Hepatocyte (in vitro differentiated cells): Measurements from ENCODE around the gene RIT2.

ENCODE experiments used
- EZH2 ChIP-seq: fragments of 200-600 bp; sonication (generic); IDR thresholded peaks from 2 replicates; pipeline ENCODE4 v1.6.1; 2016; ENCODE audit warnings: antibody characterized with exemption, mild to moderate bottlenecking, borderline replicate concordance
- EZH2phosphoT487 ChIP-seq: fragments of 200-600 bp; sonication (generic); IDR thresholded peaks from one replicate; pipeline ENCODE4 v1.6.1; 2018; ENCODE audit warnings: antibody characterized with exemption, mild to moderate bottlenecking, low read depth, moderate library complexity; ENCODE audit not compliant: unreplicated experiment, severe bottlenecking
- TF ChIP-seq, protein P1 (sequence below): fragments of 200-600 bp; sonication (generic); IDR thresholded peaks from 2 replicates; pipeline ENCODE4 v1.5.1; 2016; ENCODE audit warnings: antibody characterized with exemption, mild to moderate bottlenecking; ENCODE audit not compliant: poor library complexity

DNA sequence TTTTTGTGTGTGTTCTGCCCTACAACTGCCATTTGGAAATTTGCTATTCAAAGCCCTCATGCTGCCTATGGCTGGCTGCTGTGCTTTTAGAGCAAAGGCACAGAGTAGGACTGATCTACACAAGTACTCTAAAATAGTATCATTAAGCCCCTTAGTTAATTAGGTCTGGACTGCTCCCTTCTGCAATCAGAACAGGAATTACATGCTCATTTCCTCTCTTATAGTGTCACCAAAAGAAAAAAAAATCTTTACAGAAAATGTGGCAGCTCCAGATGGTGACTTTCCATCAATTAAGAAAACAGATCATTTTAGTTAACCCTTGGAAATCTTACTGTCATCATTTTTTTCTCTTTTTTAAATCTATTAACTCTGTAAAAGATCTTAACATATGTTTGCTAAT lies 337.5 kb downstream of the RIT2 start:
- TF ChIP-seq, protein P1, sequence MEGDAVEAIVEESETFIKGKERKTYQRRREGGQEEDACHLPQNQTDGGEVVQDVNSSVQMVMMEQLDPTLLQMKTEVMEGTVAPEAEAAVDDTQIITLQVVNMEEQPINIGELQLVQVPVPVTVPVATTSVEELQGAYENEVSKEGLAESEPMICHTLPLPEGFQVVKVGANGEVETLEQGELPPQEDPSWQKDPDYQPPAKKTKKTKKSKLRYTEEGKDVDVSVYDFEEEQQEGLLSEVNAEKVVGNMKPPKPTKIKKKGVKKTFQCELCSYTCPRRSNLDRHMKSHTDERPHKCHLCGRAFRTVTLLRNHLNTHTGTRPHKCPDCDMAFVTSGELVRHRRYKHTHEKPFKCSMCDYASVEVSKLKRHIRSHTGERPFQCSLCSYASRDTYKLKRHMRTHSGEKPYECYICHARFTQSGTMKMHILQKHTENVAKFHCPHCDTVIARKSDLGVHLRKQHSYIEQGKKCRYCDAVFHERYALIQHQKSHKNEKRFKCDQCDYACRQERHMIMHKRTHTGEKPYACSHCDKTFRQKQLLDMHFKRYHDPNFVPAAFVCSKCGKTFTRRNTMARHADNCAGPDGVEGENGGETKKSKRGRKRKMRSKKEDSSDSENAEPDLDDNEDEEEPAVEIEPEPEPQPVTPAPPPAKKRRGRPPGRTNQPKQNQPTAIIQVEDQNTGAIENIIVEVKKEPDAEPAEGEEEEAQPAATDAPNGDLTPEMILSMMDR, result no peak
- TF ChIP-seq EZH2phosphoT487 (no peak), EZH2 (no peak)
